ENCODE results near the gene FAF1.

- TF ChIP-seq EGR1 (IDR thresholded peaks at IDR 0.05) (no peak), TCF12 (IDR thresholded peaks at IDR 0.05; ENCODE audit: low read depth) (no peak), EP300 (IDR thresholded peaks at IDR 0.05; ENCODE audit: borderline replicate concordance) (no peak), USF1 (IDR thresholded peaks at IDR 0.05) (no peak), MAX (IDR thresholded peaks at IDR 0.05) (no peak), NFIC (IDR thresholded peaks at IDR 0.05) (no peak), RAD21 (IDR thresholded peaks at IDR 0.05; ENCODE audit: low read depth) (no peak), CEBPB (IDR thresholded peaks at IDR 0.05) (no peak), TEAD4 (IDR thresholded peaks at IDR 0.05) (no peak), TAF1 (IDR thresholded peaks at IDR 0.05; ENCODE audit: low read depth) (no peak), CREB1 (IDR thresholded peaks at IDR 0.05; ENCODE audit: low read depth) (no peak)
These were observed 256.8 kb downstream of the FAF1 start for GRCh38 chr1:50703240-50703639.
